ENCODE measurements around the gene A2ML1. TPM values are rescaled to one million over a fixed set of nuclear protein-coding genes. Genes with fewer than 3 reads are reported as not detected.

A2ML1 gene
- total RNA-seq, 4 donors from 2014 or later = 0.40 to 17.1 (median 2.4) TPM

DNA sequence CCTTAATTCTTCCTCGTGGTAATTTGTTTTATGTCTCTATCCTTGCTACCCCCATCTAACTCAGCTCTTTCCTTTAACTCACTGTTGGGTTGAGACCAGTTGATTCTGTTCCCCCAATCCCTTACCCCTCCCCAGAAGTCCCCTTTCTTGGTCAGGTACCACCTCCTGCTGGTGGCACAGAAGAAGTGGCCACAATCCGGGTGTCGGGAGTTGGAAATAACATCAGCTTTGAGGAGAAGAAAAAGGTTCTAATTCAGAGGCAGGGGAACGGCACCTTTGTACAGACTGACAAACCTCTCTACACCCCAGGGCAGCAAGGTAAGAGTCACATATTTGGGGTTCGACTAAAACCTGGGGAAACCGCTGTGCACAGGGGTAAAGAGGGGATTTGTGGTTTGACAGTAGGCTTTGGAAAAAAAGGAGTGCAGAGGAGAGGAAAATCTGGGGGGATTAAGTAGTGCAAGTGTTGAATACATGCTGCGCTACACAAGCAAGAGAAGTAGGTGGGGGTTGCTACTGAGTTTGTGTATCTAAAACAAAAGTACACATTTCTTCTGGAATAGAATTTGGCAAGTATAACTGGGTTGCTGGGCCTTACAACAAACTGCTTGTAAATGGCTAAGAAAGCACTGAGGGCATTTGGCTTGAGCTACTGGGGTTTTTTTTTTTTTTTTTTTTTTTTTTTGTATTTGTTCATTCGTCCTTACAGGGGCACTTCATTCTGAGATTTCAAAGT, 1.3 kb downstream of the A2ML1 start:
- 7 to 24% methylated on average over 3 to 6 of the region's 8 CpGs for WGBS, 2 donors (ENCODE audit: low coverage in 1 of 2)
- Histone ChIP-seq H3K27ac (no peak overlapping the region), H3K9me3 (no peaks in the 10 kb centered on the region), H3K4me1 (peaks cover 0 to 8% (median 0%) of the 10 kb centered on the region in 3 donors), H3K4me3 (no peak overlapping the region), H3K36me3 (no peaks in the 10 kb centered on the region), H3K27me3 (no peaks in the 10 kb centered on the region)
- ATAC-seq = peak; percentile 60
- TF ChIP-seq POLR2A (IDR thresholded peaks at IDR 0.05) = no peak
- TF ChIP-seq CTCF (IDR thresholded peaks at IDR 0.05) = peak; percentile 44 to 75 (median 70)
- no peak for TF ChIP-seq EP300 (IDR thresholded peaks at IDR 0.05)
- TF ChIP-seq POLR2AphosphoS5 (IDR thresholded peaks at IDR 0.05) = no peak

DNA sequence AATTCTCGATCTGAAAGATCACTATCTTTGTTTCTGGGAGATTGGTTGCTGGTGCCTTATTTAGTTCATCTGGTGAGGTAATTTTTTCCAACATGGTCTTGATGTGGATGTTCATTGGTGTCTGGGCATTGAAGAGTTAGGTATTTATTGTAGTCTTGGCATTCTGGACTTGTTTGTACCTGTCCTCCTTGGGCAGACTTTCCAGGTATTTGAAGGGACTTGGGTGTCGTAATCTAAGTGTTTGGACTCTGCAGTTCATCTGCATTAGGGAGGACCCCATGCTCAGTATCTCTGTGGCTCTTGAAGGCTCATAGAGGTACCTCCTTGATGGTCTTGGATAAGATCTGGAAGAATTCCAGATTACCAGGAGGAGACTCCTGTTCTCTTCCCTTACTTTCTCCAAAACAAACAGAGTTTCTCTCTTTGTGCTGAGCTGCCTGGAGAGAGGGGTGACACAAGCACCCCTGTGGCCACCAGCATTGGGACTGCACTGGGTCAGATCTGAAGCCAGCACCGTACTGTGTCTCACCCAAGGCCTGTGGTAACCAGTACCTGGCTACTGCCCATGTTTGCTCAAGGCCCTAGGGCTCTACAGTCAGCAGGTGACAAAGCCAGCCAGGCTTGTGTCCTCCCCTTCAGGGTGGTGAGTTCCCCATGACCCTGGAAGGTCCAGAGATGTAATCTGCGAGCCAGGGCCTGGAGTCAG, 5.3 kb downstream of the A2ML1 start:
- no peaks in the 10 kb centered on the region for H3K36me3 ChIP-seq
- 86 to 100% methylated on average over 1 to 3 of the region's 4 CpGs for WGBS, 2 donors (ENCODE audit: low coverage in 1 of 2)
- no peak overlapping the region for H3K4me3 ChIP-seq
- H3K4me1 ChIP-seq = peaks cover 0 to 8% (median 0%) of the 10 kb centered on the region in 3 donors
- ATAC-seq = no peak
- TF ChIP-seq CTCF (IDR thresholded peaks at IDR 0.05) (no peak), POLR2A (IDR thresholded peaks at IDR 0.05) (no peak), POLR2AphosphoS5 (IDR thresholded peaks at IDR 0.05) (no peak), EP300 (IDR thresholded peaks at IDR 0.05) (no peak)
- H3K27me3 ChIP-seq = no peaks in the 10 kb centered on the region
- H3K27ac ChIP-seq = no peak overlapping the region
- H3K9me3 ChIP-seq = no peaks in the 10 kb centered on the region

DNA sequence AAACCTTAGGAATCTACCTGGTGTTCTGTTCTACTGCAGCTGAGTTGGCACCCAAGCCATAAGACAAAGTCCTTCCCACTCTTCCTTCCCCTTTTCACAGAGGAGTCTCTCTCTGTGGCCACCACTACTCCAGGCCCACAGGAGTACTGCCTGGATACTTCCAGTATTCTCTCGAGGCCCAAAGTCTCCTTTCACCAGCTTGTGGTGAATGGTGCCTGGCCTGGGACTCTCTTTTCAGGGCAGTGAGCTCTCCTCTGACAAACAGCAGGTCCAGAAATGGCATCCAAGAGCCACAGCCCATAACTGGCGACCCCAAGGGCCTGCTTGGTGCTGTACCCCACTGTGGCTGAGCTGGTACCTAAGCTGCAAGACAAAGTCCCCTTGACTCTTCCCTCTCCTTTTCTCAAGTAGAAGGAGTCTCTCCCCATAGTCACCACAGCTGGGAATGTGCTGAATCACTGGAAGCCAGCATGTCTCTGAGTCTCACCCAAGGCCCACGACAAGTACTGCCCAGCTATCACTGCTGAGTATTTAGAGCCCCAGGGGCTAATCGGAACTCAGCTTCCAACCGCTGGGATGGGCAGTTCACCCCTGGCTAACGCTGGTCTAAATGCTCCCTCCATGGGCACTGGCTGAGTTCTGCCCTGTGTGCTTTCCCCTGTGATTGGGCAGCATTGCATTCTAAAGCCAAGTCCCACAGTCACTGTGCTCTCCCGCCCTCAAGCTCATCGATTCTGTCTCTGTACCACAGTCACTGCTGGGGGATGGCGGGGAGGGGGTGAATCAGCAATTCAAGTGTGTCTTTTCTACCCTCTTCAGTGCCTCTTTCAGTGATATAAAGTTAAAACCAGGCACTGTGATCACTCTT, 6.1 kb downstream of the A2ML1 start:
- H3K9me3 ChIP-seq = no peaks in the 10 kb centered on the region
- no peak overlapping the region for H3K27ac ChIP-seq
- ATAC-seq = no peak
- no peak overlapping the region for H3K4me3 ChIP-seq
- TF ChIP-seq POLR2A (IDR thresholded peaks at IDR 0.05) (no peak), POLR2AphosphoS5 (IDR thresholded peaks at IDR 0.05) (no peak), EP300 (IDR thresholded peaks at IDR 0.05) (no peak), CTCF (IDR thresholded peaks at IDR 0.05) (no peak)
- no peaks in the 10 kb centered on the region for H3K36me3 ChIP-seq
- H3K27me3 ChIP-seq = no peaks in the 10 kb centered on the region
- H3K4me1 ChIP-seq = peaks cover 0 to 5% (median 0%) of the 10 kb centered on the region in 3 donors
- 81% methylated on average over 8 of the region's 9 CpGs; no CpG with 5 or more reads in 1 of the 2 donors for WGBS, 2 donors (ENCODE audit: low coverage in 1 of 2)

- Histone ChIP-seq H3K4me1 (no peaks in the 10 kb centered on the region), H3K27ac (no peak overlapping the region), H3K27me3 (no peaks in the 10 kb centered on the region), H3K36me3 (no peaks in the 10 kb centered on the region), H3K9me3 (no peaks in the 10 kb centered on the region), H3K4me3 (no peak overlapping the region)
- WGBS, 2 donors (ENCODE audit: low coverage in 1 of 2) = no CpG with 5 or more reads among the region's 5 CpGs
- no peak for TF ChIP-seq POLR2AphosphoS5 (IDR thresholded peaks at IDR 0.05)
- TF ChIP-seq EP300 (IDR thresholded peaks at IDR 0.05) = no peak
- TF ChIP-seq CTCF (IDR thresholded peaks at IDR 0.05) = no peak
- TF ChIP-seq POLR2A (IDR thresholded peaks at IDR 0.05) = no peak
- no peak for ATAC-seq
Observed at GRCh38 chr12:8829125-8829518, 6.7 kb downstream of the A2ML1 start.

Data from gastroesophageal sphincter (tissue), 4 donors.